ENCODE measurements around the gene CCDC15.

CCDC15 gene

GRCh38 chr11:125078516-125079140, 124.6 kb downstream of the CCDC15 start:
- DNase-seq, result no peak
- H3K79me2 ChIP-seq (ENCODE audit: low read length), result no peaks in the 10 kb centered on the region
- H3K27me3 ChIP-seq (replicated peaks; ENCODE audit: insufficient read depth, low read length), result no peaks in the 10 kb centered on the region
- TF ChIP-seq EZH2phosphoT487 (IDR thresholded peaks at IDR 0.05; ENCODE audit: low read length), result no peak
- TF ChIP-seq CTCF (IDR thresholded peaks at IDR 0.05; ENCODE audit: low read length), result no peak
- TF ChIP-seq EZH2 (optimal IDR thresholded peaks at IDR 0.05; ENCODE audit: low read depth, low read length), result no peak
- H3K27ac ChIP-seq (ENCODE audit: low read length), result no peak overlapping the region
- H2AFZ ChIP-seq (ENCODE audit: low read length), result no peak overlapping the region
- H3K4me3 ChIP-seq (ENCODE audit: low read length), result no peak overlapping the region
- no peak overlapping the region for H3K4me2 ChIP-seq (ENCODE audit: low read depth, low read length)
- H3K9ac ChIP-seq (ENCODE audit: low read length), result no peak overlapping the region
- no peaks in the 10 kb centered on the region for H4K20me1 ChIP-seq (ENCODE audit: insufficient read depth, low read length)
- no peaks in the 10 kb centered on the region for H3K4me1 ChIP-seq (ENCODE audit: low read length)
- H3K9me3 ChIP-seq (replicated peaks; ENCODE audit: insufficient read depth, low read length), result no peaks in the 10 kb centered on the region
- H3K9me2 ChIP-seq (replicated peaks; ENCODE audit: insufficient read depth, low read length), result no peaks in the 10 kb centered on the region
- no peaks in the 10 kb centered on the region for H3F3A ChIP-seq (ENCODE audit: insufficient read depth, low read length)
- no peaks in the 10 kb centered on the region for H3K36me3 ChIP-seq (replicated peaks; ENCODE audit: insufficient read depth, low read length)

GRCh38 chr11:125079151-125079877, 125.3 kb downstream of the CCDC15 start:
- Histone ChIP-seq H3K27me3 (replicated peaks; ENCODE audit: insufficient read depth, low read length) (no peaks in the 10 kb centered on the region), H3K4me3 (ENCODE audit: low read length) (no peak overlapping the region), H3K27ac (ENCODE audit: low read length) (no peak overlapping the region), H3K36me3 (replicated peaks; ENCODE audit: insufficient read depth, low read length) (no peaks in the 10 kb centered on the region), H3K4me1 (ENCODE audit: low read length) (no peaks in the 10 kb centered on the region), H2AFZ (ENCODE audit: low read length) (no peak overlapping the region), H3K79me2 (ENCODE audit: low read length) (no peaks in the 10 kb centered on the region), H3F3A (ENCODE audit: insufficient read depth, low read length) (no peaks in the 10 kb centered on the region), H4K20me1 (ENCODE audit: insufficient read depth, low read length) (no peaks in the 10 kb centered on the region), H3K9me2 (replicated peaks; ENCODE audit: insufficient read depth, low read length) (no peaks in the 10 kb centered on the region), H3K9ac (ENCODE audit: low read length) (no peak overlapping the region), H3K4me2 (ENCODE audit: low read depth, low read length) (no peak overlapping the region), H3K9me3 (replicated peaks; ENCODE audit: insufficient read depth, low read length) (no peaks in the 10 kb centered on the region)
- no peak for TF ChIP-seq EZH2phosphoT487 (IDR thresholded peaks at IDR 0.05; ENCODE audit: low read length)
- no peak for TF ChIP-seq CTCF (IDR thresholded peaks at IDR 0.05; ENCODE audit: low read length)
- DNase-seq, result no peak

GRCh38 chr11:125079878-125080530, 126.0 kb downstream of the CCDC15 start:
- Histone ChIP-seq H3K9me2 (replicated peaks; ENCODE audit: insufficient read depth, low read length) (no peaks in the 10 kb centered on the region), H3K27ac (ENCODE audit: low read length) (no peak overlapping the region), H3K9ac (ENCODE audit: low read length) (no peak overlapping the region), H3K79me2 (ENCODE audit: low read length) (no peaks in the 10 kb centered on the region), H3K4me2 (ENCODE audit: low read depth, low read length) (no peak overlapping the region), H3K27me3 (replicated peaks; ENCODE audit: insufficient read depth, low read length) (no peaks in the 10 kb centered on the region), H2AFZ (ENCODE audit: low read length) (no peak overlapping the region), H3K9me3 (replicated peaks; ENCODE audit: insufficient read depth, low read length) (no peaks in the 10 kb centered on the region), H3F3A (ENCODE audit: insufficient read depth, low read length) (no peaks in the 10 kb centered on the region), H3K4me1 (ENCODE audit: low read length) (no peaks in the 10 kb centered on the region), H3K36me3 (replicated peaks; ENCODE audit: insufficient read depth, low read length) (no peaks in the 10 kb centered on the region), H3K4me3 (ENCODE audit: low read length) (no peak overlapping the region), H4K20me1 (ENCODE audit: insufficient read depth, low read length) (no peaks in the 10 kb centered on the region)
- TF ChIP-seq EZH2 (optimal IDR thresholded peaks at IDR 0.05; ENCODE audit: low read depth, low read length) (no peak), CTCF (IDR thresholded peaks at IDR 0.05; ENCODE audit: low read length) (no peak), EZH2phosphoT487 (IDR thresholded peaks at IDR 0.05; ENCODE audit: low read length) (no peak)
- no peak for DNase-seq
